ENCODE data around the gene OR4F15.

OR4F15 gene

DNA sequence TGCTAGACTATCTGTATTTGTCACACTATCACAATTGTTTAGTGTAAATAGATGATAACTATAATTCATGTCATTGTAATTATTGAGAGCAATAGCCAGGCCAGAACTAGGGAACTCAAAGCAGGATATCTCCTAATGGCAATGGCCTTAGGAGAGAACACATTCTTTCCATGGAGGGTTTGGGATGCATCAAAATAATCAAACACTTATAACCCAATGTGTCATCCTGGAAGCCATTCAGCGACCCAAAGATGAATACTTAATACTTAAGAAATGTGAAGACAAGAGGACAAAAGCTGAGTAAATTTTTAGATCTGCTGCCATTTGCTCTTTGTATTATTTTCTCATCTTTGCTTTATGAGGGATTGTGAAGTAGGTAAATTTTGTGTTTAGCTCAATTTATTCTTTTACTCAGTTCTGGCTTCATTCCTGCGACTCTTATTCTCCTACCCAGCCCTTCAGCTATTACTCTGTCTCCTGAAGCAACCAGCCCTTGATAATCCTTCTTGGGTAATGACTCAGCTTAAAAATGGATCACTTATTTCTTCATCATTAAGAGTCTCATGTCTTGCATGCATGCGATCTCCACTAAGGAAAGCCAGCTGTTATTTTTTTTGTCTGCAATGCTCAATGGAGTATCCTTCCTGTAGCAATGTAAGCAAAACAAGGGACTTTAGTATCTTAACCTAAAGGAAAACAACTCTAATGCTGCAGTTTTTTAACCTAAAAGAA, 2.0 kb downstream of the OR4F15 start:
- H3K36me3 Mint-ChIP-seq: no peaks in the 10 kb centered on the region
- H3K4me3 Mint-ChIP-seq: no peak overlapping the region
- H3K9me3 Mint-ChIP-seq: no peaks in the 10 kb centered on the region
- H3K4me1 Mint-ChIP-seq: no peaks in the 10 kb centered on the region
- no peak for DNase-seq (ENCODE audit: low spot score in 2 of 2)
- no peak overlapping the region for H3K27ac Mint-ChIP-seq
- ATAC-seq: no peak

DNA sequence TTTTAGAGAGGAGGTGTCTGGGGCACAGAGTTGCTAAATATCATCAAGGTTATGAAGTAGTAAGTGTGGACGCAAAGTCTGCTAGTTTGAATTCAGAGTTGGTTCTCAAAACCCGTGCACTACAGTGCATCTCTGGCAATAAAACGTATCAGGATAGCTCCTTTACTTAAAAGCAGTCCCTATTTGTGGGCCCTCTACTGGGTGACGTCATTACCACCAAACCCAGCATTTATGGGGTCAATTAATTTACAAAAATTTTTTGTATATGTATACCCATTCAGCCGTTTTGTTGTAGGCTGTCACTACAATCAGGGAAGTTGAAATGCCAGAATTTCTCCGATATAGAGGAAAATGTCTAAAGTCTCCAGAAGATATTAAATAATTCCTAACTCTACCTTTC, 8.8 kb downstream of the OR4F15 start:
- Mint-ChIP-seq H3K27ac (no peak overlapping the region), H3K9me3 (no peaks in the 10 kb centered on the region), H3K36me3 (no peaks in the 10 kb centered on the region), H3K4me3 (no peak overlapping the region), H3K4me1 (no peaks in the 10 kb centered on the region)
- ATAC-seq: no peak
- DNase-seq (ENCODE audit: low spot score in 2 of 2): no peak

DNA sequence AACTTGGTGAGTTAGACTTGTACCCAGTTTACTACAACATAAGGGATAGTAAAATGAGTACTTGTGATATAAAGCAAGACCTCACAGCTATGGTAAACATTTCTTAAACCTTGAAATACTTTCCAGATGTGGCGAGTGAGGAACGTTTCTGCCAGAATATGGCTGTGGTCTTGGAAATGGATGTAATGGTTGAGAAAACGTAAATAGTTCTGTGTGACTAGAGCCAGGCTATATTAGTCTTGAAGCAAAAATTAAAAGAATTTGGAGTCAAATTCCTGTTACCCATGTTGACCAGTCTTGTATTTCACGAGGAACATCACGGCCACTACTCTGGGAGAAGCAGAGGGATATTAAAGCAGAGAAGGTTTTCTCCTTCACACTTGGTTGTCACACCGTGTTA, 15.3 kb downstream of the OR4F15 start:
- Mint-ChIP-seq H3K4me3 (no peak overlapping the region), H3K36me3 (no peaks in the 10 kb centered on the region), H3K27ac (no peak overlapping the region), H3K9me3 (no peaks in the 10 kb centered on the region), H3K4me1 (no peaks in the 10 kb centered on the region)
- ATAC-seq: no peak
- no peak for DNase-seq (ENCODE audit: low spot score in 2 of 2)

DNA sequence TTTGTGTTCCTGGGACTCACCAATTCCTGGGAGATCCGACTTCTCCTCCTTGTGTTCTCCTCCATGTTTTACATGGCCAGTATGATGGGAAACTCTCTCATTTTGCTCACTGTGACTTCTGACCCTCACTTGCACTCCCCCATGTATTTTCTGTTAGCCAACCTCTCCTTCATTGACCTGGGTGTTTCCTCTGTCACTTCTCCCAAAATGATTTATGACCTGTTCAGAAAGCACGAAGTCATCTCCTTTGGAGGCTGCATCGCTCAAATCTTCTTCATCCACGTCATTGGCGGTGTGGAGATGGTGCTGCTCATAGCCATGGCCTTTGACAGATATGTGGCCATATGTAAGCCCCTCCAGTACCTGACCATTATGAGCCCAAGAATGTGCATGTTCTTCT, 16.8 kb downstream of the OR4F15 start:
- H3K4me3 Mint-ChIP-seq: no peak overlapping the region
- H3K36me3 Mint-ChIP-seq: no peaks in the 10 kb centered on the region
- H3K27ac Mint-ChIP-seq: no peak overlapping the region
- ATAC-seq: no peak
- no peaks in the 10 kb centered on the region for H3K9me3 Mint-ChIP-seq
- no peak for DNase-seq (ENCODE audit: low spot score in 2 of 2)
- no peaks in the 10 kb centered on the region for H3K4me1 Mint-ChIP-seq

DNA sequence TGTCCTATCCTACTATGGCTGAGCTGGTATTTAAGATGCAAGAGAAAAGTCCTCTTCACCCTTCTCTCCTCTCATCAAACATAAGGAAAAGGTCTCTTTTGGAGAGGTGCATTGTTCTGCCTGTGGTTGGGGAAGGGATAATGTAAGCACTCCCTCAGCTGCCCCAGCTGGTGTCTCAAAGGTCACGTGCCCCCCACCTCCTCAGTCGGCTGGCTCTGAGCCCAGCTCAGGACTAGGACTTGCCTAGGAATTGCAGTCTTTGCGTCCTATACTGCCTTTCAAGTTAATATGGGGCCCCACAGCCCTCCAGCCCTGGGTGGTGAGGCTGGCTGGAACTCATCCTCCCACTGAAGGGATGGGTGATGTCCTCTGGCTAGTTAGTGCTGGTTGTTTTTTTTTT, 29.7 kb downstream of the OR4F15 start:
- DNase-seq (ENCODE audit: low spot score in 2 of 2) (no peak), ATAC-seq (no peak)
- H3K27ac Mint-ChIP-seq: no peak overlapping the region
- no peaks in the 10 kb centered on the region for H3K4me1 Mint-ChIP-seq
- no peaks in the 10 kb centered on the region for H3K36me3 Mint-ChIP-seq
- H3K9me3 Mint-ChIP-seq: no peaks in the 10 kb centered on the region
- H3K4me3 Mint-ChIP-seq: no peak overlapping the region

DNA sequence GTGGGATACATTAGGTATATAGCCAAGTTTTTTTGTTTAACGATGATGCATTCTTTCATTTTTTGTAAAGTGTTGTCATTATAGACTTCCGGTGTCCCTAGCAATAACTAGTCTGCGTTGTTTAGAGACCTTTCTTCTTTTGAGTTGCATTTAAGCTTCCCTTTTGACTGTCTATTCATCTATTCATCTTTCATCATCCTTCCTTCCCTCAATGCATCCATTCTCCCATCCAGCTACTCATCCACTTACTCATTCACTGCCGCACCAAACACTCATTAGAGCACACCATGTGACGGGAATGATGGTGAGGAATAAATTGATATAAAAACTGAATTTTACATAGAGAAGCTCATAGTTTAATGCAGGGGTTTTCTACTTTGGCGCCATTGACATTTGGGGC, 32.9 kb downstream of the OR4F15 start:
- no peak for ATAC-seq
- Mint-ChIP-seq H3K36me3 (no peaks in the 10 kb centered on the region), H3K4me1 (no peaks in the 10 kb centered on the region), H3K27ac (no peak overlapping the region), H3K4me3 (no peak overlapping the region), H3K9me3 (no peaks in the 10 kb centered on the region)
- no peak for DNase-seq (ENCODE audit: low spot score in 2 of 2)

DNA sequence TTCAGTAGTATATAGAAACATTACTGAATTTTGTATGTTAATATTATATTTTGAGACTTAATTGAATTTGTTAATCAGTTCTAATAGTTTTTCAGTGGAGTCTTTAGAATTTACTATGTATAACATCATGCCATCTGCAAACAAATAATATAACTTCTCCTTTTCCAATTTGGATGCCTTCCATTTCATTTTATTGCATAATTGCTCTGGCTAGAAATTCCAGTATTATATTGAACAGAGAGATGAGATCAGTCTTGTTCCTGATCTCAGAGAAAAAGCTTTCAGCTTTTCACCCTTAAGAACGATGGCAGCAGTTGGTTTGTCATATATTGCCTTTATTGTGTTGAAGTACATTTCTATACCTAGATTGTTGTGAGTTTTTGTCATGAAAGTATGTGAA, 40.4 kb downstream of the OR4F15 start:
- Mint-ChIP-seq H3K9me3 (no peaks in the 10 kb centered on the region), H3K27ac (no peak overlapping the region), H3K4me1 (no peaks in the 10 kb centered on the region), H3K4me3 (no peak overlapping the region), H3K36me3 (no peaks in the 10 kb centered on the region)
- ATAC-seq (no peak), DNase-seq (ENCODE audit: low spot score in 2 of 2) (no peak)

All from stimulated activated effector memory CD8-positive, alpha-beta T cell treated with anti-CD3 and anti-CD28 coated beads, Interleukin-12 subunit alpha, Interleukin-12 subunit beta, amount 100 ng/mL, for 72 hours (primary cell).